ENCODE measurements around the gene ALG3.

ALG3 gene

GRCh38 chr3:184259878-184260723 is 11.3 kb upstream of the ALG3 start:
- no peak for DNase-seq

DNA sequence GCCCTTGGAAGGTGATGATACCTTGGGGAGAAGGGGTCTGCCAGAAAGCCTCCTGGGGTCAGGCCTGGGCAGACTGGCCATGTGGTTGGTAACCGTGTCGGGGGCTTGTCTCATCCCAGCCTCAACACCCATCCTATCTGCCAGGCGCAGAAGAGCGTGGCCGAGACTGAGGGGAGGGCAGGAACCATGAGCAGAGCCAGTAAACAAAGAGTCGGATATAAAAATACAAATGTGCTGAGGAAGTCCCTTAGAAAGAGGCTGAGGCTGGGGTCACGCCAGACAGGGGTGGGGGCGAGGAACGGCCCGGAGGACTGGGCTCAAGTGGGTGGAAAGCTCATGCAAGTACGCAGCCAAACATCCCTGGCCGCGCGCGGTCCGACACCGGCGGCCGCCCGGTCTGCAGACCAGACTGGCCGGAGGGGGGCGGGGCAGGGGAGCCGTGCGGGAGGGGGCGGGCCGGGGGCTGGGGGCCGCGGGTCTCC is 10.7 kb upstream of the ALG3 start:
- no peak for DNase-seq

GRCh38 chr3:184258926-184259325 is 10.2 kb upstream of the ALG3 start:
- no peak for DNase-seq

DNA sequence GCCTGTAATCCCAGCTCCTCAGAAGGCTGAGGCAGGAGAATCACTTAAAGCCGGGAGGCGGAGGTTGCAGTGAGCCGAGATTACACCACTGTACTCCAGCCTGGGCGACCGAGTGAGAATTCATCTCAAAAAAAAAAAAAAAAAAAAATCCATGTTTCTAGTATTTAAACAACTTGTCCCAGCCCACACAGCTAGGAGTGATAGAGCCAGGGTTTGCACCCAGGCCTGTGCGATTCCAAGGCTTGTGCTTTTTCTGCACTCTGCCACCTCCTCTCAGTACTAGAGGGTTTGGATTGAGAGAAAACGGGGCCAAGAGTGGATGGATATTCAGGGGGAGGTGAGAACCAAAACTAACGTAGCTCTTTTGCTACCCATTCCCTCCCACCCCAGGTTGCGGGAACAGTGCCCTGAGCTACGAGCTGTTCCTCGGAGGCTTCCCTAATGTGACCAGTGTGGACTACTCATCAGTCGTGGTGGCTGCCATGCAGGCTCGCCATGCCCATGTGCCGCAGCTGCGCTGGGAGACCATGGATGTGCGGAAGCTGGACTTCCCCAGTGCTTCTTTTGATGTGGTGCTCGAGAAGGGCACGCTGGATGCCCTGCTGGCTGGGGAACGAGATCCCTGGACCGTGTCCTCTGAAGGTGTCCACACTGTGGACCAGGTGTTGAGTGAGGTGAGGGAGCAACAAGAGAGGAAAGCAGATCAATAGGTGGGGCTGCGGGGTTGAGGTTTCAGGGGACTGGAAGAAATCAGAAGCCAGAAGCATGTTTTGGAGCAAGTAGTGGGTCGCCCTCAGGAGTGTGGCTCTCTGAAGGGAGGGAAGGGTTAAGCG is 8.5 kb upstream of the ALG3 start:
- no peak for DNase-seq

- no peak for DNase-seq
Measured at GRCh38 chr3:184255291-184256039, 6.7 kb upstream of the ALG3 start.

GRCh38 chr3:184250167-184250828 is 1.5 kb upstream of the ALG3 start:
- peak; percentile 86 for DNase-seq

DNA sequence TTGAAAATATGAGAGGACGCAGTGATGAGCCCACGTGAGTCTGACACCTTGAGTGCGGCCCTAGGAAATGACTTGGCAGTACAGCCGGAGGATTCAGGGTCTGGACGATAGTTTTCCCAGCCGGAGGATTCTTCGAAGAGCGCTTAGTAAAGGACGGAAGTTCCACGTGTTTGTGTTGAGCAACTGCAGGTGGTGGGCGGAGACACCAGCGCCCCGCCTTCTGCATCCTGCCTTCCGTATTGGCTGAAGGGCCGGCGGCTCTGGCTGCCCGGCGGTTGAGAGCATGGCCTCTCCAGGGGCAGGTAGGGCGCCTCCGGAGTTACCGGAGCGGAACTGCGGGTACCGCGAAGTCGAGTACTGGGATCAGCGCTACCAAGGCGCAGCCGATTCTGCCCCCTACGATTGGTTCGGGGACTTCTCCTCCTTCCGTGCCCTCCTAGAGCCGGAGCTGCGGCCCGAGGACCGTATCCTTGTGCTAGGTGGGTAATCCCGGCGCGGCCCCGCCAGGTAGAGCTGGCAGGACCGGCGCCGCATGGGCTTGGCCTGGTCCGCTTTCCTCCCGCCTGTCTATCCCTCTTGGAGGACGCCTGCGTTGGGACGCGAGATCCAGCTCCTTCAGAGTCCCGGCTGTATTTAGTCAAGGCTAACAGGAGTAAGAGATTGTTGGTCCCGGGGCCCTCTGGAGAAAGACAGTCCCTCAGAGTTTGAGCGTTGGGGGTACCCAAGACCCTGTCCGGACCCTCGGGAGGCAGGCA is 827 bp upstream of the ALG3 start, which contains the start of gene EEF1AKMT4:
EEF1AKMT4 (plus strand) TSS at position 261 of the 755 bp plus-strand sequence; CDS start at position 284, 23 bp downstream.
- peak; percentile 97 for DNase-seq

GRCh38 chr3:184242297-184242685 is 6.5 kb downstream of the ALG3 start:
- DNase-seq = no peak

DNA sequence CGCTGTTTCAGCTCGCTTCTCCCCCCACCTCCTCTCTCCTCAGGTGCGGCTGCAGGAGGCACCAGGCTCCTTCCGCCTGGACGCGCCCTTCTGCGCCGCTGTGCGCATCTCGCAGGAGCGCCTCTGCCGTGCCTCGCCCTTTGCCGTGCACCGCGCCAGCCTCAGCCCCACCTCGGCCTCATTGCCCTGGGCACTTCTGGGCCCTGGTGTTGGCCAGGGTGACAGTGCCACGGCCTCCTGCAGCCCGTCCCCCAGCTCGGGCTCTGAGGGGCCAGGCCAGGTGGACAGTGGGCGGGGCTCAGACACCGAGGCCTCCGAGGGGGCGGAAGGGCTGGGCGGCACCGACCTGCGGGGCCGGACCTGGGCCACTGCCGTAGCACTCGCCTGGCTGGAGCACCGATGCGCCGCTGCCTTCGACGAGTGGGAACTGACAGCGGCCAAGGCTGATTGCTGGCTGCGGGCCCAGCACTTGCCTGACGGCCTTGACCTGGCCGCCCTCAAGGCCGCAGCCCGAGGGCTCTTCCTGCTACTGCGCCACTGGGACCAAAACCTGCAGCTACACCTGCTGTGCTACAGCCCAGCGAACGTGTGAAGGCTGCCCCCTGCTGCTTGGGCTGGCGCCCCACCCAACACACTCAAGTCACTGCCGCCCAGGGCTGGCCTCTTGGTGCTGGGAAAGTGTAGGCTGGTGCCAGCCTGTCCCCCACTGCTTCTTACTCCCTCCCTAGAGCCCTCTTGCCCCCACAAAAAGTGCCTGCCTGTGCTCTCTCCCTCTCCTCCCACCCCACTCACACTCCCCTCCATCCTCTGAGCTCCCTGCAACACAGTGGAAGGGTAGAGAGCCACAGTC is 7.1 kb downstream of the ALG3 start:
- DNase-seq = peak; percentile 70

DNA sequence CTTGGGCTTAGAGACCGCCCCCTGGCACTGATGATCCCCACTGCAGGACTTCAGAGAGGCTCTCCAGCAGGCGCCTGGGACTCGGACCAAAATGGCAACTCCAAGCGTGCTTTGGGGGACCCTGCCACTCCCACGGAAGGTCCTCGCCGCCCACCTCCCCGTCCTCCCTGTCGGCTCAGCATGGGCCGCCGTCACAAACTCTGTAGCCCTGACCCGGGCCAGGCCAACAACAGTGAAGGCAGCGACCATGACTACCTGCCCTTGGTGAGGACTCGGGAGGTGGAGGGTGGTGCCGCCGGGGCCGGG is 7.7 kb downstream of the ALG3 start:
- no peak for DNase-seq

DNA sequence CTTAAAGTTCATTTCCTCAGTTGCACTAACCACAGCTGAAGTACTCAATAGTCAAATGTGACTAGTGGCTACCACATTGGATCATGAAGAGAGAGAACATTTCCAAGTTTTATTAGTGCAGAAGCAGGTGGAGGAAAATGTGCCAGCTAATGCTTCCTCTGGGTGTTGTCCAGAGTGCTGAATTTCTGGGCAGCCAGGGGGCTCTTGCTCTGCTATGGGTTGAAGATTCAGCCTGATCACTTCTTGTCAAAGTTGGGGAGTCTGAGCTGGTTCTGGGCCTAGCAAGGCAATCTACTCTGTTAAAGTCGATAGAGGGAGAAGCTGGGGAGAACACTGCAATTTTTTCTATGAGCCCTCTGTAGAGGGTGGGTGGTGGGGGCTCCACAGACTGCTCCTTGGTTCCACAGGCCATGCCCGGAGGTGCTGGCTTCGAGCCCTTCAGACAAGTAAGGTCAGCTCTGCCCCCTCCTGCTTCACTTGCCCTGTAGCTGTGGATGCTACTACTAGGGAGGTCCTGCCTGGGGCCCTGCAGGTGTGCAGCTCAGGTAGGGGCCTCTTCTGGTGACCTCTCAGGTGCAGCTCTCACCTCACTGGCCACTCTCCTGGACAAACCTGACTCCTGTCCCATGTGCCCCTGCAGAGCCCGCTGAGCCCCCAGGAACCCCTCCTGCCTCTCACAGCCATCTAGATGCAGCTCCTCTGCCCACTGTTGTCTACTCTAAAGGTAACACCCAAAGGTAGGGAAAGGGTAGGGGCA is 8.2 kb downstream of the ALG3 start:
- DNase-seq = no peak

DNA sequence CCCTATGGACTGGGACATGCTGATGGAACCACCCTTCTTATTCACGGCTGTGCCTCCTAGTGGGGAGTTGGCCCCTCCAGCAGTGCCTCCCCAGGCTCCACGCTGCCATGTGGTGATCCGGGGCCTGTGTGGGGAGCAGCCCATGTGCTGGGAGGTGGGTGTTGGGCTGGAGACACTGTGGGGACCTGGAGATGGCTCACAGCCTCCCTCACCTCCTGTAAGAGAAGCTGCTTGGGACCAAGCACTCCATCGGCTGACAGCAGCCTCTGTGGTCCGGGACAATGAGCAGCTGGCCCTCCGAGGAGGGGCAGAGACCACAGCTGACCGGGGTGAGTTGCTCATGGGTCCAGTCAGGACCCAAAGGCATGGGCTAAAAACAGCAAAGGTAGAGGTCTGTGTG is 9.1 kb downstream of the ALG3 start:
- DNase-seq = no peak

- no peak for DNase-seq
Measured at GRCh38 chr3:184239221-184239620, 9.5 kb downstream of the ALG3 start.

- no peak for DNase-seq
Measured at GRCh38 chr3:184238246-184238818, 10.4 kb downstream of the ALG3 start.

DNA sequence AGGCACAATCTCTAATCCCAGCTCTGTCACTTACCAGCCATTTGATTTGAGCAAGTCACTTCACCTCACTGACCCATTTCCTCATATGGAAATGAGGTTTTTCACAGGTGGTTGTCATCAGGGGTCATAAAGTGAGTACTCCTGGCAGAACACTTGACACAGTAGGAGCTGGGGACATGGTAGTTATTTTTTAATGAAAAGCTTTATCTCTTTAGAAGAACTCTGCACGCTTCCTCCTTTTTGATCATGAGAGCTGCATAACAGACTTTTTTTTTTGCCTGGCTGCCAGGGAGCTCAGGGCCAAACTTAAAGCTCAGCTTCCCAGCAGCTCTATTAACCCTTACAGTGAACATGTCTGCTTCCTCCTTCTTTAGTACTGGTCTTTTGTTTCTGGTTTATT is 11.0 kb downstream of the ALG3 start:
- no peak for DNase-seq

DNA sequence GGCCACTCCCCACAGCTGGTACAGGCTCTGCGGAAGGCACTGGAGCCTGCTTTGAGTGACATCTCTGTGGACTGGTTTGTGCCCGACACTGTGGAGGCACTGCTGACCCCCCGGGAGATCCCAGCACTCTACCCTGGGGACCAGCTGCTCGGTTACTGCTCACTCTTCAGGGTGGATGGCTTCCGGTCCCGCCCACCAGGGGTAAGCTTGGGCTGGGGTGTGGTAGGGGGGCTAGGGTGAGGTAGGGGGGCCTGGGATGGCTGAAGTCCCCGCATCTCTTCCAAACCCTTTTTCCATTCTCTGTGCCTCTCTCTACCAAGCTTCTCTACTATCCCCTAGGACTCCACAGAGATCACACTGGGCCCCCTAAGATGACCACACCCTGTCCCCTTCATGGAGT is 11.6 kb downstream of the ALG3 start:
- DNase-seq = no peak

DNA sequence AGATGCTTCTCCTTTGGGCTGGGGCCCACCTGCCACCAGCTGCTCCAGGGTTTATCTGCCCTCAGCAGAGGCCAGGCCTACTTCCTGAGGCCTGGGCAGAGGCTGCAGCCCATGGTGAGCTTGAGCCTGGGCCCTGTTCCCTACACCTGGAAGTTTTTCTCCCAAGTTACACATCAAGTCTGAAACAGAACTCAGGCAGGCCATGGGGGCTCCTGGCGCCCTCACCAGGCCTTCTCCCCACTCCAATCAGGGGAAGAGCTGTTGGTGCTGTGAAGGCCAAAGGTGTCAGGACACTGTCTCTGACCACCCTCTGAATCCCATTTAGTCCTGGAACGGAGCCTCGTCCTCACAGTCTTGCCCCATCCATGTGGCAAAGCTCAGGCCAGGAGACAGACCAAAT is 12.1 kb downstream of the ALG3 start:
- no peak for DNase-seq

GRCh38 chr3:184236033-184236410 is 12.7 kb downstream of the ALG3 start:
- DNase-seq = no peak

DNA sequence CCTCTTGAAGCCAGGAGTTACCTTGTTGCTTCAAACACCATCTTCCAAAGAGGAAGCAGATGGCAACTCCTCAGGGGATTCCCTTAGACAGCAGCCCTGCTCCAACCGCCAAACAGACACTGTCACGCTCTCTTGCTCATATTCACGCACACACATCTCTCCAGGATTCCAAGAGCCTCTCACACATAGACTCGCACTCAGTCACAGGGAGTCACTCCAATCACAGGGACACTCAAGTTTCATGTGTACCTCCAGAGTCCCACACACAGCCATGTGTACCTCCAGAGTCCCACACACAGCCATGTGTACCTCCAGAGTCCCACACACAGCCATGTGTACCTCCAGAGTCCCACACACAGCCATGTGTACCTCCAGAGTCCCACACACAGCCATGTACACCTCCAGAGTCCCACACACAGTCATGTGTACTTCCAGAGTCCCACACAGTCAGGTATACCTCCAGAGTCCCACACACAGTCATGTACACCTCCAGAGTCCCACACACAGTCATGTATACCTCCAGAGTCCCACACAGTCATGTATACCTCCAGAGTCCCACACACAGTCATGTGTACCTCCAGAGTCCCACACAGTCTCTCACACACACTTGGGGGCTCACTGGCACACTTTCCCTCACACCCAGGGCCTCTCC is 13.3 kb downstream of the ALG3 start:
- DNase-seq = no peak
